Muscle of back (tissue), 11 donors: ENCODE data around the gene PSRC1. TPM values are rescaled to one million over a fixed set of nuclear protein-coding genes. Genes with fewer than 3 reads are reported as not detected.
A peak's percentile ranks its signal among the peaks of the same experiment; 100 is the strongest.

Experiments
- DNase-seq, 3 donors: peaks; one replicate each; pipeline versions ENCODE4 v3.0.0 to v3.0.0-alpha.2; 2013
- polyA plus RNA-seq, 10 donors: library from polyadenylated mRNA; unstranded; fragments of 120-200 nt; gene quantifications; one replicate each; pipeline ENCODE4 v1.2.1, GENCODE V29; 2013; ENCODE audit not compliant: insufficient read length in 10 of 10

The PSRC1 gene
- polyA plus RNA-seq, 10 donors: 10.0 to 21.2 (median 13.3) TPM

DNA sequence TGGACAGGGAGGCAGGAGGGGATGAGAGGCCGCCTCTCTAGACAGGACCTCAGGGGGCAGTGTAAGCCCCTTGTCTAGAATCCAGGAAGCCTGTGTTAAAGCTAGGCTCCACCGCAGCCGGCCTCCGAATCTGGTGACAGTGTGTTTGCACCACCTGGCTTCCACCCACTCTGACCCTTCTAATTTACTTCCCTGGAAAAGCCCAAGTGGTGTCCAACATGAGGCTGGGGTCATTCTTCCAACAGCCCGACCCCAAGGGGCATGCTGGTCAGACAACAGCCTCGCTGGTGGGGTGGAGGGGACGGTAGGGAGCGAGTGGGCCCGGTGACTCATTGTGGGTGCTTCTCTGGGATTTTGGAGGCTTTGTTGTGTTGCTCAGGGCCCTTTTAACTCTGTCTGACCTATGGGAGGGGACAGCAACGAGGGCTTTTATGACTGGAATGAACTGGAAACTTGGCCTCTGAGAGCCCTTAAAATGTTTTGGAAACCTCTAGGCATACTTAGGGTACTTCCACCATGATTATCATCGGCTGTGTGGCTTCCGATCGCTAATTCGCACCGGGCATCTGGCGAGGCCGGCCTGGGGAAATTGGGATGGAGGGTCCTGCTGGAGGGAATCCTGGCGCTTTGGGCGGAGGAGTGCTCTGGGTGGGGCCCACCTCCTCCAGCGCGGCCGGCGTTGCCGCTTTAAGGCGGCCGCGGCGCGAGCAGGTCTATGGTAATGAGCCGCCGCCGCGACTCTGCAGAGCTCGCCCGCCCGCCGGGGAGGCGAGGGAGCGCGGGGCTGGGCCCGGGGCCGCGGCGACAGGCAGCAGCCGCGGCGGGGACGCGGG lies 33.9 kb downstream of the PSRC1 start, which contains the start of gene CELSR2:
TSS of gene CELSR2 (plus strand) at position 743 of the 833 bp plus-strand sequence. CDS start 541 bp downstream, outside the sequence.
- peak; percentile 43 to 80 (median 62) for DNase-seq

DNA sequence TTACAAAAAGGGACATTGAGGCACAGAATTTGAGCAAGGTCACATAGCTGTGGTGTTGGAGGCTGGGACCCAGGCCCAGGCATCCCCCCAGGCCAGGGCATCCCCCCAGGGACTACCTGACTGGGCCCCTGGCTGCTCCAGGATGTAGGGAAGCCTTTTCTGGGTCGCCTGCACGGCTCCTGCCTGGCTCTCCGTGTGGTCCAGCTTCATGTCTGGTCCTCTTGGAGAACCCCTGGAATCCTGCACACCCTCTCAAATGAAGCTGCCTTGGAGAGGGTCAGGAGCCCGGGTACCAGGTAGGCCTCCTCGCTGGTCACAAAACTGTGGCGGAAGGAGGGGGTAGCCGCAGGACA lies 34.5 kb downstream of the PSRC1 start:
- DNase-seq: peak in 1 of 3 donors; percentile 6

DNA sequence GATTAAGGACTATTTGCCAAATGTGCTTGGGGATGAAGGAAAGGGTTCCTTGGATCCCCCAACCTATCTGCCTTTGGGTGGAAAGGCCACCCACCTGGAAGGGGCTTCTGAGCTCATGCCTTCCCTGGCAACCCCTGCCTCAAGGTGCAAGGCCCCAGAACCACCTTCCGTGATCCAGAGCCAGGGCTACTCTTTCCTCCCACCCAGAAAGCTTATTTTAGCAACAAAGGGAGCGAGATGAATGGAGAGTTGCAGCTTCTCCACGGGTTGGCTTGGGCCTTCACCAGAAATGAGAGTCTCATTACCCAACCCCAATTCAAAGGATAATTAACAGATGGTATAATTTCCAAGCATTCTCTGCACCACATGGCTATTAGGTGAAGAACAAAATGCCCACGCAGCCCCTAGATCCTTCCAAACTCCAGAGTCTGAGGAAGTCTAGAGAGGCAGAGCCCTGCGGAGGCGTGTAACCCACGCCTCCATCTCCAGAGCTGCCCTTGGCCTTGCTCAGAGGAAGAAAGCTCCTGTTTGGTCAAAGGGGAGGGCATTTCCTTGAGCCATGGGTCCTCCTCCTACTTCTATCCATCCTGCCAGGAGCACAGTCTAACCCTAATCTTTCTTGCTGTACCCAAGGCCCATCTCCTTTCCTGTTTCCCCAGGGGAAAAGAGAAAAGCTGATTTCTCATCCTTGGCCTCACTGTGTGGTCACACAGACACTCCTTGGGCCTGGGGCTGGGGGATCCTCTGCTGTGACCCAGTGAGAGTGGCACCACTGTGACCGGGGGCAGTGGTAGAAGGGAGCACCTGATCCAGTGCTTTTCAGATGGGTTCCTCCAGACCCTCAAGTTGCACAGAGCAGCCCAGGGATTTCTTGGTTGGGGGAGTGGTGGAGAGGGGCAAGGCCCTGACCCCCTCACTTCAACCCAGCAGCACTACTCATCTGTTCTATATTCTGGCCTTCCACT lies 35.3 kb downstream of the PSRC1 start:
- no peak for DNase-seq

DNA sequence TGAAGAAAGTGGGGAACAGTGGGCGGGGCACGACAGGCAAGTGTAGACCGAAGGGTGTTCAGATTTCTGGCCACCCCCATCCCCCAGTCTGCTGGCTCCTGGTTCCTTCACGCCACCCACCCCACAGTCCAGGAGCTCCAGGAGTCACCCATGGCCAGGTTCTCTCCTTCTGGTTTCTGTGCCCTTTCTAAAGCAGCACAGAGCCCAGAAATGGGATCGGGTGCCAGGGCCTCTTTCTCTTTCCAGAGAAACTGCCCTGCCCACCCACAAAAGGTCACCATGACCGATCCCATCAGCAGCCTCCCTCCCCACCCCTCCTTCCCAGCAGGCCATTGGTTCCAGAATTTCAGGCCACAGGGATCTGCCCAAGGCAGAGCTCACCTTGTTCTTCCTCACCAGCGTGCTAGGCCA lies 36.8 kb downstream of the PSRC1 start:
- no peak for DNase-seq

DNA sequence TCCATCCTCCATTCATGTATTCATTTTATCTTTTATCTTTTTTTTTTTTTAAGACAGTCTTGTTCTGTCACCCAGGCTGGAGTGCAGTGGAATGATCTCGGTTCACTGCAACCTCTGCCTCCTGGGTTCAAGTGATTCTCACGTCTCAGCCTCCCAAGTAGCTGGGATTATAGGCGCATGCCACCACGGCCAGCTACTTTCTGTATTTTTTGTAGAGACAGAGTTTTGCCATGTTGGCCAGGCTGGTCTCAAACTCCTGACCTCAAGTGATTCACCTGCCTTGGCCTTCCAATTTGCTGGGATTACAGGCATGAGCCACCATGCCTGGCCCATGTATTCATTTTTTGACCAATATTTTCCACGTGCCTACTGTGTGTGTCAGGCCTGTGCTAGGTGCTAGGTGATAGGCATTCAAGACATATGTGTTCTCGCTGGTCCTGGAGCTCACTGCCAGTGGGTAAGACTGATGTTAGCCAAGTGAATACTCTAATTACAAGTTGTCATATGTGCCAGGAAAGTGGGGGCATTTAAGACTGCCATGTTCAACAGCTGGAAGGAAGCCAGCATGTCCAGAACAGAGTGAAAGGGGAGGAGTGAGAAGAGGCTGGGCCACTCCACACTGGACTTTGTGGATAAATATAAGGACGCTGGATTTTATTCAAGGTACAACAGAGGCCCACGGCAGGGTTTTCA lies 38.9 kb downstream of the PSRC1 start:
- no peak for DNase-seq

DNA sequence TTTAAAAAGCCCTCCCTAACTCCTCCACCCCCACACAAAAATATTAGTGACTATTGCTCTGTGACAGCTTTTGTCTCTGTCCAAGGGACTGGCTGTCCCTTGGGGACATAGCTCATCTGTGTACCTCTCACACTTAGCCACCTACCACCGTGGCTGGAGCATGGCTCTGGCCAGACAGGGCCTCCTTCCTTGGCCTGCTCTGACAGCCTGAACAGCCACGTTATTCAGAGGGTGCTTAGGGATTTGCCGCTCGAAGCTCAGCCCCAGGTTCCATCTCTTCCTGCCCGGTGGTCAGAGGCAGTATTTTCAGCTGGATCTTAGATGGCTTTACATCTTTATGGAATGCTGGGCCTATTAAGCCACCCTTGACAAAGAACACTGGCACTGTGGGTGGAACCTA lies 39.7 kb downstream of the PSRC1 start:
- DNase-seq: no peak

DNA sequence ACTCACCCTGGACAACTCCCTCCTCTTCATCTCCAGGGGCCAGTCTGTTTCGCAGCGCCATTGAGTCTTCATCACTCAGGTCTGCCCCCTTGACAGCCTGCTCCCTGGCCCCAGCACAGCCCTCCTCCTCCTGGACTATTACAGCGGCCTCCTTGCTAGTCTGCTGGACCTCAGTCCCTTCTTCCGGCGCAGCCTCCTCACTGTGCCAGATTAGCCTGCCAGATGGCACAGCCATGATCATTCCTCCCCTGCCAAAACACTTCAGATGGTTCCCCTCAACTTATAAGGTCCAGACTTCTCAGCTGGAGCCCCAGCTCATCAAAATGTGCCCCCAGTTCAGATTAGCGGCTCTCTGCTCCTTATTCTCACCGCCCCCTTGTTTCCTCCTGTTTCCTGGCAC lies 40.6 kb downstream of the PSRC1 start:
- DNase-seq: peak in 2 of 3 donors; percentile 37 to 61

DNA sequence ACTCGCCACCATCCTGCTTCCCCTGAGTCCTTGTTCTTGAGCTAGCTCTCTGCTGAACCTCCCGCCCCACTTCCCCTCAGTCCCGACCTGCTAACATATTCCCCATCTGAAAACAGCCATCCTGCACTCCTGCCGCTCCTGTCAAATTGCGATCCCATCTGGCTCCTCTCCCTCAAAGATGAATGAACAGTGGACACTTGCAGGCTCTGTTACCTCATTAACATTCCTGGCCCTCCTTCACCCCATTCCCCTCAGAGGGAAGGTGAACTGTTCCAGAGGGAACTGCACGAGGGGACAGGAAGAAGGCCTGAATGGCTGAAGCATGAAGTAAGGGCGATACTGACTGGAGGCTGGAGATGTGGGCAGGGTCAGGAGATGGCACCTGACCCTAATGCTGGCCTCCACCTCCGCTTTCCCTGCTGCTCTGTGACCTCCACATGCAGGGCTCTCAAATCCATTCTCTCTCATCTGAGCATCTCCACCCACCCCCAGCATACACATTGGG lies 41.1 kb downstream of the PSRC1 start:
- DNase-seq: no peak

DNA sequence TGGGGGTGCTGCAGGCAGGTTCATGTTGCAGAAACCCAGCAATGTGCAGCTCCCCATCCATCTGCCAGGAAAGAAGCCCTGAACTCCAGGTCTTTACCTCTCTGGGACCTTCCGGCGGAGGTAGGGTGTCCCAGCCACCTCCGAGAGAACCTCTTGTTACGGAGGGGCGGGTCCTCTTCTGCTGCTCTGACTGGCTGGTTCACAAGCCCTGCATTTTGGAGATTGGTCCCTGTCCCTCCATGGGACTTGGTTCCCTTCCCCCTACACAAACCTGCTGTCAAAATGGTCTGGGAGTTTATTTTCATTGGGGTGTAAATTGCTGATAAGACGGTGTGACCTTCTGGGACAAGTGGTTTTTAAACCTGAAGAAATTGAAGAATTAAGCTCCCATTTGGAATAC lies 41.6 kb downstream of the PSRC1 start:
- DNase-seq: no peak

DNA sequence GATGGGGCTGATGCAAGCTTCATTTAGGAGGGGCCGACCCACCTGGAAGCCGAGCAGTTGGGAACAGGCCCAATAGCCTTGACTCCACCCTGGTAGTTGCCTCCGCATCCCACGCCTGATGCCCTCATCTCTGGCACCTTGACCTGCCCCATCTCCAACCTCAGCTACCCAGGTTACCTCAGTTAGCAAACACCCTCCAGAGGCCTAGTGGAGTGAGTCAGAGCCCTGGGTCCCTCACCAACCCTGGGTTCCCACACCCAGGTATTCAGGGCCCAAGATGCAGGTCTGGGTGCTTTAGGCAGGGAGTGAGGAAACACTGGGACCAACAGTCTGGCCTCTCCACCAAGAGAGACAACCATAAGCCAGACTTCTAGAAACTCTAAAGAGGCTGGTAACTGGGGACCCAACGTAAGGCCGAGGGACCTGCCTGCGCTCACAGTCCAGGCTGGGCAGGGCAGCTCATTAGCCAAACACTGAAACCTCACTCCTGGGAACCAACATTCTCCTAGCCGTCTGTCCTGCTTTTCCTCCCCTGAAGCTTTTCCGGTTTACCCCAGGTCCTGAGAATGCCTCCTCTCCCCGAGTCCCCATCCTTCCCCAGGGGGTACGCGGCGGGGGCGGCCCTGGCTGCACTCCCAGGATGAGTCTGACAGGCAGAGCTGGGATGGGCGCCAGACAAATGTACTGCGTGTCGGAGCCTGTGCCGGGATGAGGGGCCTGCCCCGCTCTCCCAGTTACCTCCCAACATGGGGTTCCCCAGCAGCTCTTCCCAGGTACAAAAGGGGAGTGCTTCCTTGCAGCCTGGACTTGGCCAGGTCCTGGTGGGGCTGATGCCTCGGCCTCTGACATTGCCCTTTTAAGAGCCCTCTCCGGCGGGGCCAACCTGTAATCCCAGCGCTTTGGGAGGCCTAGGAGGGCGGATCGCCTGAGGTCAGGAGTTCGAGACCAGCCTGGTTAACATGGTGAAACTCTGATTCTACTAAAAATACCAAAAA lies 42.5 kb downstream of the PSRC1 start:
- DNase-seq: peak; percentile 54 to 84 (median 61)

DNA sequence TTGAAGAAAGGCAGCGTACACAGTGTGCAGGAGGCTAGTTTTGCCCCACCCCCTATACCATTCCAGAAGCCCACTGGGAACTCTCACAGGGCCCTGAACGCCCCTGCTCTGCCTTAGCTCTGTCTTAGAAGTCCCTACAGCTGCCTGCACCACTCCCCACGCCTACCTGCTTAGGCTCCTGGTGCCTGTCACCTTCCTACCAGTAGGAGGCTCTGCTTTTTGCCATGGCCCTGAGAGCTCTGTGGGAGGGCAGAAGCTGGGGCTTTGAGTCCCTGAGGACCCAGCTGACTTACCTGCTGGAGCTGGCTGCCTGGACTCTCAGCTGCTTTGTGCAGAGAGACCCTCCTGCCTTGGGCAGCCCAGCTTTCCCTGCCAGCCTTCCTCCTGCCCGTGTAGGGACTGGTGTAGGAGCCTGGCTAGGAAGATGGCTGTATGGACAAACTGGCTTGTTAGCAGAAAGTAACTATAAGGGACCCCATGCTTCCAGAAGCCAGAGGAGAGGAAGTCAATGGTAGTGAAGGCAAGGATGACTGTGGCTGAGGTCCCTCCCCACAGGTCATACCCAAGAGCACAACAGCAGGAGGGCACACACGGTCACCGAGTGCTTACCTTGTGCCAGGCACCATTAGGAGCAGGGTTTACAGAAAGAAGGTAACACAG lies 43.4 kb downstream of the PSRC1 start:
- DNase-seq: no peak

DNA sequence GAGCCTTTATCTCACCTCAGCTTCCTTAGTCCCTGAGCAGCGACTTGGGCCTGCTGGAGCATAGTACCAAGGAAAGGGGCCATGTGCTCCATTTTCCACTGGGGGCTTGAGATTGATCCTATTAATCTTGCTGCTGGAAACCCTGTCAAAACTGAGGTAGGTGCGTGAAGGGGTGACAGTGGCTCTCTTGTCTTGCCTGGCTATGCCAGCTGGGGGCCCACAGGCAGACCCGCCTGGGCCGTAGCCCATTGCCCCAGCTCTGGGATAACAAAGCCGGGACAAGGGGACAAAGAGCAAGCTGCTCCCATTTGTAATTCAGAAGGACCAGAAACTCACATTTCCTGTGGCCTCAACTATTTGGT lies 43.9 kb downstream of the PSRC1 start:
- DNase-seq: no peak

DNA sequence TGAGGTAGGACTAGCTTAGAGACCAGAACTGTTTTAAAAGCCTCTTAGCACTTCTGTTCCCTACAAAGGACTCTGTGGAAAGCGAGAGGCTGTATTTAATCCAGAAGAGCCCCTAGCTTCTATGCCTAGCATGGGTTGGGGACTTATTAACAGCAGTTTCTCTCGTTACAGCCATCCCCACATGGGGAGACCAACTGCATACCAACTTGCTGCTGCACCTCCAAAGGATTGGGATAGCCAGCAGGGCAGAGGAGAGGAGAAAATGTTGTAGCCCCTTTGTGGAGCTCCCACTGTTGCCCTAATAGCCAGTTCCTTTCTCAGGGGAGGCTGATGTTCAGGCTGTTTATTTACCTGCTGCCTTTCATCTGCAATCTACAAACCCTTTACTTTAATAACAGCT lies 44.6 kb downstream of the PSRC1 start:
- no peak for DNase-seq

DNA sequence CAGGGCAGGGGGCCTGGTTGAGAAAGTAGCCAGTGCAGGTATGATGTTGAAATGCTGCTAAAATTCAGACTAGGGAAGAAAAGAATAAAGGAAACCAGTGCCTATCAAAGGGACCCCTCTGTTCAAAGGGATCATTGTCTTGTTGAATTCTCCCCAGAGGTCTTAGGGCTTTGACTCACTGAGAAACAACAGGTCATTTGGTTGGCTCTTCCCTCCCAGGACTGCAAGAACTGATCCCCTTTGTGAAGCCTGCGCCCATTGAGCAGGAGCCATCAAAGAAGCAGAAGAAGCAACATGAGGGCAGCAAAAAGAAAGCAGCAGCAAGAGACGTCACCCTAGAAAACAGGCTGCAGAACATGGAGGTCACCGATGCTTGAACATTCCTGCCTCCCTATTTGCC lies 45.4 kb downstream of the PSRC1 start:
- DNase-seq: no peak

DNA sequence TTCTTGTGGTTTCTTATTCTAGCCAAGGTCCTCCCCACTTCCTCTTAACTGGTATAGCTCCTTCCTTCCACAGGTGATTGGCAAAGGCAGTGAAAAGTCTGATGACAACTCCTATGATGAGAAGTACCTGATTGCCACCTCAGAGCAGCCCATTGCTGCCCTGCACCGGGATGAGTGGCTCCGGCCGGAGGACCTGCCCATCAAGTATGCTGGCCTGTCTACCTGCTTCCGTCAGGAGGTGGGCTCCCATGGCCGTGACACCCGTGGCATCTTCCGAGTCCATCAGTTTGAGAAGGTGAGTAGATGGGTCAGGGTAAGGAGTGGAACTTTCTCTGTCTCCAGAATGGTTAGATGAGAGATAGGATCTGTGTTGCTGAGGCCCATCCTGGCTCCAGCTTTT lies 47.8 kb downstream of the PSRC1 start:
- DNase-seq: no peak

DNA sequence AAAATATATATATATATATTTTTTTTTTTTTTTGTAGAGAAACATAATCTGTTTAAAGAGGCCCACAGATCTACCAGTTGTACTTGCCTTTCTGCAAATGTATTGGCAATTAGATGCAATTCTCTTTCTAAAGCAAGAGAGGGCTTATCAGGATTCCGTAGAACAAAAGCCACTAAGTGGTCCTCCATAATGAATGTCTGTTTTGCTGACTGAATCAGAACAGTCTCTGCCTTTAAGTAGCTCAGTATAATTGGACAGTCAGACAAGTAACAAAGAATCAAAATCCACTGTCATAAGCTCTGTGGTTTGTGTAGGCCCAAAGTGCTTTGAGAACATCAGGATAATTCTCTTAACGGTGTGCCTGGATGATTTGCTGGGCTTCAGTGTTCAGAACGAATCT lies 51.9 kb downstream of the PSRC1 start:
- no peak for DNase-seq
